Measurements from ENCODE around the gene BCL2.
A peak's percentile ranks its signal among the peaks of the same experiment; 100 is the strongest.
"Not testable (repeated sequence)": the region's sequence is repeated elsewhere in the genome, so short reads cannot be mapped to it uniquely, and the experiment has no call there.

Gene BCL2

DNA sequence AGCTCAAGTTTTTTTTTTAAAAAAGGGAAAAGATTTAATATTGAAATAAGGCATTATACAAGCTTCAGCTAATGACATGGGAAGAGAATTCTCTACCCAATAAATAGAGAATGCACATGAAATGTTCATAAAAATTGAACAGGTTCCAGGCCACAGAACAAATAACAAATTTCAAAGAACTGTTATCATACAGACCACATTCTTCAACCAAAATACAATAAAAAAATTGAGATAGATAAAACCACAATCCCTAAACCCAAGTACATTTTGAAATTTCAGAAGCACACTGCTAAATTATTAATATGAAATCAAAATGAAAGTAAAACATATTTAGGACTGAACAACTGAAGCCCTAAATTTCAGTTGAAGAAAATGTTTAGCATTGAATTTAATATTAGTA is 89.6 kb downstream of the BCL2 start:
- DNase-seq: no peak

DNA sequence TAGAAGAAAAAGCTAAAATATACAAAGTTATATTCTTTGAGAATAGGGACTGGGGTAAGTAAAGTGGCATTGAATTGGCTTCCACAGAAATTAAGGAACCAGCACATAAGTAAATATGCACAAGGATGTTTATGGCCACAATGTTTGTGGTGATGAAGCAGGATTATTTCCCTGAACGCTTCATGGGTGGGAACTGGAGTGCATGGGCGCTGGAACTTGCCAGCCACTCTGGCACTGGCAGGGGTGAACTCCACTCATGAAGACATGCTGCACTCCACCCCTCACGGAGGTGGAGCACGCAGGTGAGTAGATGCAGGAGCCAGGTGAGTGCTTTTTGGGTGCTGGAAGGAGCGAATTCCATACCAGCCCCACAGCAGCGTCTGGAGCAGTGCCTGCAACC is 94.1 kb downstream of the BCL2 start:
- DNase-seq: no peak

DNA sequence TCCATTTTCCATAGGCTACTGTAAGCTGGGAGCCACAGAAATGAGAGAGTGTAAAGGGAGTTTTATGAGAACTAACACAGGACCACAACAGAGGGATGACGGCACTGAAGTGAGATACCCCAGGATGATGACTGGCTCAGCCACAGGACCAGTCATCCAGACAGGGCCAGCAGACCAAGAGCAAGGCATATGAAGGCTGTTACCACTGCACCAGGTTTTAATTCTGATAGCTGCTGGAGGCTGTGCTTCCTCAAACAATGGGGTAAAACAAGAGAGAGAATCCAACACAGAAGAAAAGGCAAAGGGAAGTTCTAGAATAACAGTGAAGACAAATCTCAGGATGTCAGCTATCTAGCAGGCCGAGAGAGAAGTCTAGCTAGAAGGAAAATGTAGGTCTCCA is 94.9 kb downstream of the BCL2 start:
- DNase-seq: no peak

DNA sequence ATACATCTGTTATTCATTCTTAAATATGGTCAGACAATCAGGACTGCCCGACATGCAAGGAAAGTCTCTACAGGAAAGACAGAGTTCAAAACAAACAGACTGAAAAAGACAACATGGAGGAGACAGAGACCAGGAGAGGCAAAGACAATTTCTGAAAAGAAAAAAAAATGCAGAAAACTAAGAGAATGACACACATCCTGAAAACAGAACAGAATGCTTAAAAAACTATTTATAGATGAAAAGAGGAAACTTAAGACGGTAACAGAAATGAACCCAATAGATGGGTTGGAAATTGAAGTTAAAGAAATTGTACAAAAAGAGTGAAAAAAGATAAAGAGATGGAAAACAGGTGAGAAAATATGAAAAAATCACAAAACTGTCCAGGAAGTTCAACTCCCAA is 95.7 kb downstream of the BCL2 start:
- DNase-seq: no peak

DNA sequence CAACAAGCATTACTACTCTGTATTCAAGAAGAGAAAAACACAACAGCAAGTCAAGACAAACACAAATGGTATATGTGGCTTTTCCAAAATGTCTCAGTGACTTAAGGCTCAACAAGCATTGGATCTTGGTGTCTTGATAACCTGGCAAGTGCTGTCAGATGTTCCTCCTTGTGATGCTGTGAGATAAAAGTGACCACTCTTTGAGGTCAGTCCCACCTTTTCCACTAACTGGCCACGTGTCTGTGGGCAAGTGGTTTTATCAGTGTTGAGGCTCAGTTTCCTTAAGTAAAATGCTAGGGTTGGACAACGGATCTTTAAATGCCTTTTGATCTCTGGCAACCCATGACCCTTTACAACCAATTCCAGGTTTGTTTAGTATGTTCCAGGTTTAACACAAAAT is 98.7 kb downstream of the BCL2 start:
- no peak for DNase-seq

DNA sequence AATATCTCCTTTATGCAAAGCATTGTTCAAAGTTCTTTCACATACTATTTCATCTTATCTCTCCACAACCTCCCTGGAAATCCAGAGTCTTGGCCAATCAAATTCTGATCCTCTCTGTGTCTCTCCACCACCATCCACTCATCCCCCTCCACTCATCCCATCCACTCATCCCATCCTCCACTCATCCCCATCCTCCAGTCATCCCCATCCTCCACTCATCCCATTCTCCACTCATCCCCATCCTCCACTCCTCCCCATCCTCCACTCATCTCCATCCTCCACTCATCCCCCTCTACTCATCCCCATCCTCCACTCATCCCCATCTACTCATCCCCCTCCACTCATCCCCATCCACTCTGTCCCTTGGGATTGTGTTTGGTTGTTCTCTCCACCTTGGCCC is 101.1 kb downstream of the BCL2 start:
- DNase-seq: no peak

DNA sequence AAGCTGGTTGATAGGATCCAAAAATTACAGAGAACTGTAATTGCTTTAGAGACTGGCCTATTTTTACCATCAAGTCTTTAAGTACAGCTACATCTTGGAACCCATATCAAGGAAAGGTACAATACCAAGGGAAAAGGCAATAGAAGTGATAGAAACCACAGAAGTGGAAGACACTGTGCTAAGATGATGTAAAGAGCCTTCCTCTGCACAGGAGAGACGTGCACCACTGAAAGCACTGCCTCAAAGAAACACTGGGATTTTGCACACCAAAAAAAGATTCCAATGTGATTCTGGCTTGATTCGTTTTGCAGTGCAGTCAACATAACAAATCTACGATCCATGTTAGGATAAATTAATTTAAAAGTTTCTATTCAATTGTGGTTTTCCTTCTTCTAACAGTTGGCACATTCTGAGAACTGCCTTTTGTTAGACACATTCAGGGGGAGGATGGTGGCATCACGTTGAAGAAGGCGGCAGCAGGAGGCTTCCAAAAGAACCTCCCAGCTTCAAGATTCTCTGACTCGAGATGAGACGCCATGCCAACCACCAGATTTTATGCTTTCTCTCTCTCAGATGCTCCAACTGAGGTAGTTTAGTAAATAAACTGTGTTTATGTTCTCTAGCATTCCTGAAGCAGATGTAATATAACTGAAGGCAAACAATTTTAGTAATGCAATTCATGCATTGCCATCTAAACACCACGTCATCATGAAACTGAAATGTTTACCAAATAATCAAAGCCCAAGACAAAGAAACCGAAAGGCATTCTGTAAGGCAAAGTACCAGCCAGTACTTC is 102.9 kb downstream of the BCL2 start:
- DNase-seq: no peak

DNA sequence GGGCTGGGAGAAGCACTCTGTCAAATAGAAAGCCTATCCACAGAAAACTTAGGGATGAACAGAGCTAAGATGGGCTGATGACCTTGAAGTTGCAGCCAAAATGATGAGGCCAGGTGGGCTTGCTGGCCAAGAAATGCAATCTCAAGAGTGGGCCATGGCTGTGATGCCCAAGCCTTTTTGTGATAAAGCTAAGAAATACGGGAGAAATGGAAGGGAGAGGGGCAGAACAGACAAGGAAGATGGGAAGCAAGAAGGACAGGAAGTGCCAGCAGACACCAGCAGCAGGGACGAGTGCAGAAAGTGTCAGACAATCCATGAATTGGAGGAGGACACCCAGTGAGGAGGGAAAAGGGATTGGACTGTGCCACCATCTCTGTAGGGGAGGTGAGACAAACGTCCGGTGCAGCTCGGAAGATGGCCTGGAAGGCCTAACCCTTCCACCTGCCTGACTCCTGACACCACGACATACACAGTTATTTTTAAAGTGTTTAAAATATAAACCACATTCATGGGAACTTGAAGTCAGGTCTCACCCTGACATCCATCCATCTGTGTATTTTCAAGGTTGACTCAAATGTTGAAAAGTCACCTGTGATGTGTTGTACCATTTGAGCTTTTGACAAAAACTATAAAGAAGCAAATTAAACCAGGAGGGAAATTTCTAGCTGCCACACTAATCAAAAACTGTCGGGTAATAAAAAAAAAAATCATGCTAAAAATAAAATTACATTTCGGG is 105.5 kb downstream of the BCL2 start:
- no peak for DNase-seq

DNA sequence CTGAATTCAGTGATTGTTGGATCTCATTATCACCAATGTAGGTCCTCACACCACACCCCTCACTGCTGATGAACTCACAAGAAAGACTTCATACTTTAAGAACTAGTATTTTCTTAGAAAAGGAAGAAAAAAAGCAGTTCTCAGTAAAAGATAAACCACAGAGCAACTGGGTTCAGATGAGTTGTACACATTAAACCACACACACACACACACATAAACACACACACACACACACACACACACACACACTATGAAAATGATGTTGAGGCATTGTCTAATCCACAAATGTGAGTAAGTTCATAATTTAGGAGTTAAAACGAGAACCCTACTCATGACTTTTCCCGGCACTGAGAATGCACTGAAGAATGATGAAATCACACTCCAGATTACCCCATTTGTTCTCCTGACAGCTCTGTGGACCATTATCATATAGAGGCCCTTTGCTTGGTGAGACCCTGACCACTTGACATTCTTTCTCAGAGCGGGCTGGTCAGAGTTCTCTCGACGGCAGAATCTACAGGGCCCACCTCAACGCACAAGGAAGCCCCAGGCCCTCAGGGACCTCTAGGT is 106.2 kb downstream of the BCL2 start:
- DNase-seq: no peak

DNA sequence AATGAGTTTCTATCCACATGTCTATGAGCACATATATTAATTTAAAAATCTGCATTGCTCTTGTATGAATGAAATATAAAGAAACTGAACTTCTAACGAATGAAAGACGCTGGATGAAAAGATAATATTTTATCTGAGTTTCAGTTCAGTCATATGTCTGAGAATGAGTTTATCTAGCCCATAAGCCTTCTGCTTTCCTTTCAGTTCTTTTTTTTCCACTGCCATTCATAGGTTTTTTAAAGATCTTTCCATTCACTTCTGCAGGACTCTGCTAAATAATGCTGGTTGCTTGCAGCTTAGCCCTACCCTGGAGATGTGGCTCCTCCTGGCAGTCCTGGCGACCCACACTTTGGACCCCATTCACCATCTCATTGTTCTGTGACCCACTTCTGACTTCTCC is 109.0 kb downstream of the BCL2 start:
- DNase-seq: no peak

DNA sequence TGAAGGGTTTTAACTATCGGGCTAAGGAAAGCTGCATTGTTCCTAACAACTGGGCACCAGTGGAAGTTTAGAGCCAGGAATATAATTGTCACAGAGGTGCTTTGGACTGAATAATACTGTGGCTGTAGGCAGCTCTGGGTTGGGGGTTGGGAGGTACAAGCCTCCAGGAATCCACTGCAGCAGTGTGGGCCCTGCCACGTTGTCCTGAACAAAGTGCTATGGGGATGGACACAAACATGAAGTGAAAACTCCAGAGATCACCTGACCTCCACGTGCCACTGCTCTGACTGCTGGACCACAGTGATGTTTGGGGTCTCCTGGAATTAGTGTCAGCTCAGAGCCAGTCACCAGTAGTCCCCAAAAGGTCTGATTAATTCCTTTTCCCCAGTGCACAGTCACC is 110.9 kb downstream of the BCL2 start:
- DNase-seq: peak; percentile 60

DNA sequence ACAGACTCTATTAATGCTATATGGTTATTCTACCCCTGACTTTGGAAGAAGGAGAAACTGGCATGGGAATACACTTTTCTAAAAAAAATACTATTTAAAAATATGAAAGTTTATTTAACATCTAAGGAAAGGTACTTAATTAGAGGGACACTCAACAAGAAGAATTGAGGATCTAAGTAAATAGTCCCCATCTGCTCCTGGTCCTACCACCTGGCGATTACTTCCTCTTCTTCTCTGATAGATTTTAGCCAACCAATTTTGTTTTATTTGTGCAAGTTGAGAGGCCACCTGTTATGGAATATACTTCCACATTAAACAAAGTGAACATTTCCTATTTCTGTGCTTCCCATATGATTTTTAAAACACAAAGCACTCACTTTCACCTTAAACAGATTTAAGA is 111.7 kb downstream of the BCL2 start:
- DNase-seq: peak; percentile 91

DNA sequence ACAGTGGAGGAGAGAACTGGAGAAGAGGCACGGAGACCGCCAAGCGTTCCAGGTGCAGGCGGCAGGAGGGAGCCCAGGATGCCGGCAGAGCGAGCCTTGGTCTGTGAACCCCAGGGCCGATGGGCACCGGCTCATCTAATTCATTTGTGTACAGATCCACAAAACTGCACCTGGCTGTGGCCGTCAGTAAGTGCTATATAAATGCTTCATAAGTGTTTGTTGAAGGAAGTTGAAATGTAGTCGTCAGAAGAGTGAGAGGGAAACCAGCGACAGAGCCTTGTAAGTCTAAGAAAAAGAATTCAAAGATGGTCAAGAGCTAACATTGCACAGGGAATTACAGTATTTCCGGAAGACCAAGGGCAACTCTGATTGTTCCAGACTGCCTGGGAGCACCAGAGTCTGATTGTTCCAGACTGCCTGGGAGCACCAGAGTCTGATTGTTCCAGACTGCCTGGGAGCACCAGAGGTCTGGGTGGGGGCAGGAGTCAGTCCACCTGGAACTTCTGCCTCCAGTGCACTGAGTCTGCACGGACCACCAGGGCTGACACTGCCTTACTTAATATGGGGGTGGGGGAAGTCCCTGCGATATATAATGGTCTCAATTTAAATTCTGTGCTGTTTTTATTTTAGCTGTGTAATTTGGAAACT is 112.3 kb downstream of the BCL2 start:
- peak; percentile 97 for DNase-seq

DNA sequence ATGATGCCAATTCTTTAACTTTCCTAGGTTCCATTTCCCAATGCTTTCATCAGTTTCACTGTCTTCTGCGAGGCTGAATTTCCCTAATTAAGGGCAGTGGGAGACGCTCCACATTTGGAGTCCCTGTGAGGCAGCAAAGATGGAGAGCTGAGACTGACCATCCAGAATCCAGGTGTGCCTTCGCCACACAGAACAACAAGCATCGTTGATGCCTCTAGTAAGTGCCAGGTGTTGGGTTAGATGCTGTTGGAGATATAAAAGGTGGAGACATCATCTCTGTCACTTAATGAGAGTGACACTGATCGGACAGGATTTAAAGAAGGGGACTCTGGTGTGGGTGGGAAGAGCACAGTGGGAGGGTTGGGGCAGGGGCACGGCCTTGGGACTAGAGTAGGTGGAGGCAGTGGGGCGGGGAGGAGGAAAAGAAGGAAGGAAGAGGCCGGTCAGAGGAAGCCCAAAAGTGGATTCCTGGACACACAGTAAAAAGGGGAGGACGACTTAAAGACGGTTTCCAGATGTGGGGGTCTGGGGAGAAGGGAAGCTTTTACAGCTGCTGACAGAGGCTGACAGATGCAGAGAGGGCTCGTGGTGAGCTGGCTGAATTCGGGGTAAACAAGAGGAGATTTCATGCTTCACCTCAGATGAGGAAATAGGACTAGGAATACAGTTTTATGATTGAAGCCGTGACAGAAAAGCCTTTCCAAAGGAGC is 113.0 kb downstream of the BCL2 start:
- peak; percentile 15 for DNase-seq

DNA sequence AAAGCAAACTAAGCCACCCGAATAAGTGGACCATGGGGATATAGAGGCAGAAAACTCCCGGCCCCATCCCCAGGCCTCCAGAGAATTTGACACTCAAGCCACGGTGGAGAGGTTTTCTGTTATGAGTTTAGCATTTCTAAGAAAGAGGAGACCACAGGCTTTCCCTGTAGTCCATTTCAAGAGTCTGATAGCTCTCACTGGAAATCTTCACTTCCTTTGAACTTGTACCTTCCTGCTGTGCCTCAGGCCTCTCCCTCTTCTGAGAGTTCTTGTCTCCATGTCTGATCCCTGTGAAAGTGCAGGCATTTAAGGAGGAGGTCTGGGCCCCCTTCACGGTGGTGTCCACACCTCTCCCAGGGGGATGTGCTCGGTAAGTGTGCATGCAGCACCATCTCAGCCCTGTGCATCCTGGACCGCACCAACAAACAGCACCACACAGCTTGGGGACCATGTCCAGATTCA is 113.7 kb downstream of the BCL2 start:
- DNase-seq: peak; percentile 17

DNA sequence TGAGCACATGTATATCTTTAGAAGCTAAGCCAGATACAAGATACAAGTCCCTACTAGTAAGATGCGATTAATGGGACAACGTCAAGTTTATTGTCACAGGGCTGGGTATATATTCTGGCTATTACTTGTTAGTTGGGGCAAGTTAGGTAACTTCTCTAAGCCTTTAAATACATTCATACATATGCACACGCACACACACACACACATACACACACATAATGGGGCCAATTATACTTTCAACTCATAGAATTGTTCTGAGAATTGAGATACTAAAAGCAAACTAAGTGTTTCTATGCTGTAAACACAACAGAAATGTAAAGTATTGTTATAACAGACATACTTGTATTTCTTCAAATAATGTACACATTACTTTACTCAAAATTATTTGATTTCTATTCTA is 116.1 kb downstream of the BCL2 start:
- no peak for DNase-seq

DNA sequence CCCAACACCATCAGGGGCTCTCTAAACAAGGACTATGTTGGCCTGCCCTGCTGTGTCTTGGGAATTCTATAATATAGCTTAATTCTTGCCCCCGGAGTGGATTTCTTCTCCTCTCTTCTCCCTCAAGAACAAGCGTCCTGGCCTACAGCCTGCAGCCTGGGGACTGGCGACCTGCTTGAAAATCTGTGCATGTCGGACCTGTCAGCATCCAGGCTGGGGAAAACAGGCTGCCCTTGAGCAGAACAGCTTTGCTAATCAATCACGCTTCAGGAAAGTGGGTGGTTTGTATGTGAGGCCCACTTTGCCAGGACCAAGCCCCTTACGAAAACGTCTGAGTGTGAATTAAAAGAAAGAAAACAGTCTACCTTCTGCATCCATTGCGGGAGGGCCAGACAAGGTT is 116.7 kb downstream of the BCL2 start:
- no peak for DNase-seq

DNA sequence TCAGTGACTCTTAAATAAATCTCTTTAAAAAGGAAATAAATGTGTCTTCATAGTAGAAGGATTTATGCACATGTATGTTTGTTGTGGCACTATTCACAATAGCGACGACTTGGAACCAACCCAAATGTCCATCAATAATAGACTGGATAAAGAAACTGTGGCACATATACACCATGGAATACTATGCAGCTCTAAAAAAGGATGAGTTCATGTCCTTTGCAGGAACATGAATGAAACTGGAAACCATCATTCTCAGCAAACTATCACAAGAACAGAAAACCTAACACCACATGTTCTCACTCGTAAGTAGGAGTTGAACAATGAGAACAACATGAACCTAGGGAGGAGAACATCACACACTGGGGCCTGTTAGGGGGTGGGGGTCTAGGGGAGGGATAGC is 118.1 kb downstream of the BCL2 start:
- DNase-seq: not testable (repeated sequence)

DNA sequence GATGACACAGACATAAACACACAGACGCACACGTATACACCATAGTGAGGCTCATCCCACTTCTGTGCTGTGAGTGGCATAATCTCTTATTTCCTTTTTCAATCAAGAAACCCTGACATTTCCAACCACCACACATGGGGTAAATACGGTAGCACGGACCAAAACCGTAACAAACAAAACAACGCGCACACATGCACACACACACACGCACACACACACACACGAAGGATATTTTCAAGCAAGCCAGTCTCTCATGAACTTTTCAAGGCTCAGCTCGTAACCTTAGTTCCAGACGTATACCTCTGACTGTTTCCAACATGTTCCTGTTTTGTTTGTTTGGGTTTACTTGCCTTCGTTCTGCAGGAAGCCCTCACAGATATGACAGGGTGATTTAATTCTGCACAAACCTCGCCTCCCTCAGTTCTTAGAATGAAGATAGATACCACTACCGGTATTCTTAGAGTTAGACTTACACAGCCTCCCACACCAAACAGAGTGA is 119.8 kb downstream of the BCL2 start:
- no peak for DNase-seq

DNA sequence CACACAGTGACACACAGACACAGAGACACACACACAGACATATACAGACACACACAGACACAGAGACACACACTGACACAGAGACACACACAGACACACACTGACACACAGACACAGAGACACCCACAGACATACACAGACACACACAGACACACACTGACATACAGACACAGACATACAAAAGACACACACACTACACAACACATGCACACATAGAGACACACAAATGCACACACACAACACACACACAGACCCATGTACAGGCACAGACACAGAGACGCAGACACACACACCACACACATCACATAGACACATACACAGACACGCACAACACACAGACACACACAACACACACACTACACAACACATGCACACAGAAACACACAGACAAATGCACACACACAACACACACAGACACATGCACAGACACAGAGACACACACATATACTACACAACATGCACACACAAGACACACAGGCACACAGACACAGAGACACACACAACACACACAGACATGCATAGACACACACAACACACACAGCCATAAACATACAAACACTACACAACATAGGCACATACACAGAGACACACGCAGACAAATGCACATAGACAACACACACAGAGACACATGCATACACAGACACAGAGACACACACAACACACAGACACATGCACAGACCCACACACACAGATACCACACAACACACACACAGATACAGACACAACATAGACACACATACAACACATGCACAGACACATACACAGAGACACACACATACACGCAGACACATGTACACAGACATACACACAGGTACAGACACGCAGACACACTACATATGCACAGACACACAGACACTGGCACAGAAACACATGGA is 120.5 kb downstream of the BCL2 start:
- DNase-seq: no peak

DNA sequence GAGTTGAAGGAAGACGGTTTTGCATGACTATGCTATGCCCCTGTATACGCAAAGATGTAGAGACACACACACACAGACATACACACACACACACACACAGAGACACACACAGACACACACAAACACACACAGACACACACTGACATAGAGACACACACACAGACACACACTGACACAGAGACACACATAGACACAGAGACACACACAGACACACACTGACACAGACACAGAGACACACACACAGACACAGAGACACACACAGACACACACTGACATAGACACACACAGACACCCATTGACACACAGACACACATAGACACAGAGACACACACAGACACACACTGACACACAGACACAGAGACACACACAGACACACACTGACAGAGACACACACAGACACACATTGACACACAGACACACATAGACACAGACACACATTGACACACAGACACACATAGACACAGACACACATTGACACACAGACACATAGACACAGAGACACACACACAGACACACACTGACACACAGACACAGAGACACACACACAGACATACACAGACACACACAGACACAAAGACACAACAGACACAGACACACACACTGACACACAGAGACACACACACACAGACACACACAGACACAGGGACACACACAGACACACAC is 121.3 kb downstream of the BCL2 start:
- no peak for DNase-seq

All from NCI-H1092 treated with DMSO at 0.1 percent for 48 hours (cell line).